NCI-H748 (cell line): ENCODE measurements around the gene MYLK.
"Not testable (repeated sequence)": the region's sequence is repeated elsewhere in the genome, so short reads cannot be mapped to it uniquely, and the experiment has no call there.

Experiments
- DNase-seq: peaks from one replicate; lab custom pipeline; 2025; ENCODE audit not compliant: unreplicated experiment; lab: John Stamatoyannopoulos, UW

Gene MYLK

DNA sequence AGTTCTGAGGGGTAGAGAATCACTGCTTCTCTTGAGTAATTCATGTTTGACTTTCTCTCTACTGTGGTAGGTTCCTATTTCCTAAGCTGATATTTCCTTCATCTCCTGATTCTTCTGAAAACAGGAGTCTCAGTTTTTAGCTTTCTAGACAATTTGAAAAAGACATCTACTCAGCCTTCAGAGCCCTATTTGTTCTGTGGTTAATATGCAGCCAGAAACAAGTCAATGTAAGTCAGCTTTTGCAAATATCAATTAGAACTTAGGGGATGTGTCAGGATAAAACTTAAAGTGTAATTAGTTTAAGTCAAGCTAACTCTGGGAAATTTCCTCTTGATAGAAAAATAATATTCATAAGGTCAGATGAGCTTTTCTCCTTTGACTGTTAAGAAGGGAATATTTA lies 277.6 kb downstream of the MYLK start:
- no peak for DNase-seq

DNA sequence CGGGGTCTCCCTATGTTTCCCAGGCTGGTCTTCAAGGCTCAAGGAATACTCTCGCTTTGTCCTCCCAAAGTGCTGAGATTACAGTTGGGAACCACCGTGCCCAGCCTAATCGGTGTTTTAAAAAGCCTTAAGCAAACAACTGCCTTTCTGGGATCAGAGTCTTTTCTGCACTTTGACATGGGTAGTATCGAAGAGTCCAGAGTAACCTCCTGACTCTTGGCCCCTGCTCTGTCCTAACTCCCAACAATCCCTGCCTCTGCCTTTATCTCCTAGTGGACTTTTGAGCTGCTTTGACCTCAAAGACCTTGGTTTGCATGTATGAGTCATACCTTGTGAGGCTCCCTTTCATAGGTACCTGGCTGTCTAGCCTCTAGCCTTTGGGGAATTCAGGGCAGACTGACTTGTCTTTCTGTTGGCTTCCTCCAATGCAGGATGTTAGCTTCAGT lies 278.3 kb downstream of the MYLK start:
- no peak for DNase-seq

GRCh38 chr3:123603153-123603552 lies 281.0 kb downstream of the MYLK start:
- not testable (repeated sequence) for DNase-seq

- DNase-seq: no peak
Measured at GRCh38 chr3:123602325-123602724, 281.8 kb downstream of the MYLK start.

DNA sequence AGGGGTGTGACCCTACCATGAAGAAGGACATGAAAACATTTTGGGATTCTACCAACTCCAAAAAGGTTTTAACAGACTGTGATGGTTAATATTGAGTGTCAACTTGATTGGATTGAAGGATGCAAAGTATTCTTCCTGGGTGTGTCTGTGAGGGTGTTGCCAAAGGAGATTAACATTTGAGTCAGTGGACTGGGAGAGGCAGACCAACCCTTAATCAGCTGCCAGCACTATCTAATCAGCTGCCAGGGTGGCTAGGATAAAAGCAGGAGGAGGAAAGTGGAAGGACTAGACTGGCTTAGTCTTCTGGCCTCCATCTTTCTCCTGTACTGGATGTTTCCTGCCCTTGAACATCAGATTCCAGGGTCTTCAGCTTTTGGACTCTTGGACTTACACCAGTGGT lies 283.3 kb downstream of the MYLK start:
- DNase-seq: not testable (repeated sequence)

GRCh38 chr3:123597561-123597960 lies 286.6 kb downstream of the MYLK start:
- no peak for DNase-seq

- DNase-seq: no peak
Measured at GRCh38 chr3:123595396-123596180, 288.5 kb downstream of the MYLK start.

- DNase-seq: no peak
Measured at GRCh38 chr3:123593381-123593780, 290.8 kb downstream of the MYLK start.

DNA sequence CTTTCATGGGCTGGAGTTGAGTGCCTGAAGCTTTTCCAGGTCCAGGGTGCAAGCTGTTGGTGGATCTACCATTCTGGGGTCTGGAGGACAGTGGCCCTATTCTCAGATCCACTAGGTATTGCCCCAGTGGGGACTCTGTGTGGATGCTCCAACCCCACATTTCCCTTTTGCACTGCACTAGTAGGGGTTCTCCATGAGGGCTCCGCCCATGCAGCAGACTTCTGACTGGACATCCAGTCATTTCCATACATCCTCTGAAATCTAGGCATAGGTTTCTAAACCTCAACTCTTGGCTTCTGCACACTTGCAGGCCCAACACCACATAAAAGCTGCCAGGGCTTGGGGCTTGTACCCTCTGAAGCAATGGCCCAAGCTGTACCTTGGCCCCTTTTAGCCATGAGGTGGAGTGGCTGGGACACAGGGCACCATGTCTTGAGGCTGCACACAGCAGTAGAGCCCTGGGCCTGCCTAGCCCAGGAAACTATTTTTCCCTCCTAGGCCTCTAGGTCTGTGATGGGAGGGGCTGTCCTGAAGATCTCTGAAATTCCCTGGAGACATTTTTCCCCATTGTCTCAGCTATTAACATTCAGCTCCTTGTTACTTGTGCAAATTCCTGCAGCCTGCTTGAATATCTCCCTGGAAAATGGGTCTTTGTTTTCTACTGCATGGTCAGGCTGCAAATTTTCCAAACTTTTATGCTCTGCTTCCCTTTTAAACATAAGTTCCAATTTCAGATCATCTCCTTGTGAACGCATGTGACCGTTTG lies 293.3 kb downstream of the MYLK start:
- DNase-seq: no peak

DNA sequence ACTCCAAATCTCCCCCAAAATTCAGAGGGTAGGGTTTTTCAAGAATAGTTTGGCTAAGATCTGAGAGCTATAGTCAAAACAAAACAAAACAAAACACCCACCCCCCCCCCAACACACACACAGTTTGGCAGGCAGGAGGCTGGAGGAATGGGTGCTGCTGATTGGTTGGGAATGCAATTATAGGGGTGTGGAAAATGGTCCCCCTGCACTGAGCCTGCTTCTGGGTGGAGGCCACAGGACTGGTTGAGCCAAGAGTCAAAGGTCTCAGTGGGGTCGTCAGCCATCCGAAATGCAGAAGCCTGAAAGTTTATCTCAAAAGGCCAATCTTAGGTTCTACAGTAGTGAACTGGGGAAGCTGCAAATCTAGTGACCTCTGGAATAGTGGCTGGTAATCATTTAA lies 296.7 kb downstream of the MYLK start:
- no peak for DNase-seq

DNA sequence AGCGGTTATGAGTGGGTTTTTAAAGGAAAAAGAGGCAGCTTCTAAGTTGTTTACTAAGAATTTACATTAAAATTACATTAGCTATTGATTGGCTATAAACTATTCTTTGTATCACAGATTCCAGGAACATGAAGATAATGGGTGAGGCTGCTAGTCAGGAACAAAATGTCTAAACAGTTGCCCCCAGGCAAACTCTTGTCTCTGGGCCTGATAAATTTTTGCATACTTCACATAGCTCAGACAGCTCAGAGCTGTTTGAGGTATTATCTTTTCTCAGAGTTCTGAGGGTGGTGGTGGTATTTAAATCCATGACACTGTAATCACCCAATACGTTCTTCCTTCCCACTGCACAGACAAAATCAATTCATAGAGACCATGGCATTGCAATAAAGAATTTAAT lies 297.2 kb downstream of the MYLK start:
- no peak for DNase-seq

DNA sequence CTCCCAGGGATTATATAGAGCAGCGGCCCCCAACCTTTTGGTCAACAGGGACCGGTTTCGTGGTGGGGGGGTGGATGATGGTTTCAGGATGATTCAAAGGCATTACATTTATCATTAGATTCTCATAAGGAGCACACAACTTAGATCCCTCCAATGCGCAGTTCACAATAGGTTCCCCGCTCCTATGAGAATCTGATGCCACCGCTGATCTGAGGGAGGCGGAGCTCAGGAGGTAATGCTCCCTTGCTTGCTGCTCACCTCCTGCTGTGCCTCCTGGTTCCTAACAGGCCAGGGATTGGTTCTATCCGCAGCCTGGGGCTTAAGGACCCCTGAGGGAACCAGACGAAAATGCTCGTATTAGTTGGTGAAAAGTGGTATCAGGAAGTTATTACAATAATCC lies 298.0 kb downstream of the MYLK start:
- peak; percentile 80 for DNase-seq

DNA sequence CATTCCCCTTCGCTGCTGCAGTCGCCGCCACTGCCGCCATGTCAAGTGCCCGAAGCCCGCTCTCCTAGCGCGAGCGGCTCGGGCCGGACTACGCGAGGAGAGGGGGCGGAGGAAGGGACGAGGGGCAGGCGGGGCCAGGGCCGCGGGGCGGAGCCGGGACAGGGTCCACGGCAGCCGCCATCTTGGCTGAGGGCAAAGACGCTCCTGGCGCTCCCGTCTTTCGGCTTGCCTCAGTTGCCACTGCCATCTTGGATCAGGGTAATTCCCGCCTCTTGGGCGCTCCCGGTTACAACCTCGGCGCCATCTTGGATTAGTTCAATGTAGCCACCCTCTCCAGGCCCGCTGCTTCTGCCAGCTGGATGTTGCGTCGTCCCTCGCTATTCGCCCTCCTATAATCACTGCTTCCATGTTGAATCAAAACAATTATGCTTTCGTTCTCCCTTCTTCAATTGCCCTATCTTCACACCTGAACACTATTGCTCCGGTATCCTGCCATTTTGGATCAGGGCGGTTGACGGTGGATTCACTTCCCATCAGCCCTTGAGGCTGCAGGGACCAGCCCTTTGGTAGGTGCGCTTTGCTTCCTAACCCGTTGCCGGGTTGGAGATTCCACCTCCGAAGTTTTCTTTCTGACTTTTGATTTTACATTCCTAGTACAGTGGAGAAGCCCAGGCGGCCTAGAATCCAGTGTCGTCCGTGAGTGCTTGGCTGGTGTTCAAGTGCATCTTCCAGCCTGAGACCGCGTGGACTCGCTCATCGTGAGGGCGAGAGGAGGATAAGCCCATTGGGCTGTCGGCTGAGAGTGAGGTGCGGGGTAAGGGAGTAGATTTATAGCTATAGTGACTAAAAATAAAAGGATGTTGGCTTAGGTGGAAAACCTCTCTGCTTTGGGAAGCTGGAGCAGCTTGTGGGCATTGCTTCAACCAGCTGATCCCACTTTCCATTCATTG lies 298.9 kb downstream of the MYLK start, which contains the start of gene HACD2:
Gene HACD2 (minus strand): TSS at position 66 of the 950 bp plus-strand sequence. CDS start 26 bp downstream, at position 40.
- peak; percentile 96 for DNase-seq

DNA sequence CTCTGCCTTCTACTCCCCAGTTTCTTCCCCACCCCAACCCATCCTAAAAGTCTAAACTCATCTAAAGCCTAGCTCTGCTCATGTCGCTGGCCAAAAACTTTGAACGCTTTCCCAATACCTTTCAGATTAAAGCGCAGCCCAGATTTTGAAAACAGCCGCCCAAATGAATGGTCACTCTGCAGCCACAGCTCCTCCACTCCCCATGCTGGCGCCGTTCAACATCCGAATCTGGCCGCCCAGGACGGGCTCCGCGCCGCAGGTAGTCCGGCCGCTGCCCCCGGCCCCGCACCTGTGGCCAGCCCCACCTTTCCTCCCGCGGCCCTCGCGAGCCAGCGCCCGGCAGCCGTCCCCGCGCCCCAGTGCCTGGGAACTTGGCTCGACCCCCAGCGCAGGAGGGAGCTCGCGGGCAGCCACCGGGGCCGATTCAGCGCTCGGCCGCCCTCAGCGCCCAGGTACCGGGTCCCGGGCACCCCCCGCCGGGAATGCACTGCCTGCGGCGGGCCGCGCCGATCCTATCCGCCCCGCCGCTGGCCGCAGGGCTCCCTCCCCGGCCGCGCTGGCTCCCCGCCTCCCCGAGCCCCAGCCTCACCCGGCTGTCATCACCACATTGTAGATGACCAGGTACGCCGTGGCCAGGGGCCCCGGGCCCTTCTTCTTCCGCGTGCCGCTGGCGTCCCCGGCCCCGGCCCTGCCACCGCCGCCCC lies 299.7 kb downstream of the MYLK start:
- peak; percentile 61 for DNase-seq

DNA sequence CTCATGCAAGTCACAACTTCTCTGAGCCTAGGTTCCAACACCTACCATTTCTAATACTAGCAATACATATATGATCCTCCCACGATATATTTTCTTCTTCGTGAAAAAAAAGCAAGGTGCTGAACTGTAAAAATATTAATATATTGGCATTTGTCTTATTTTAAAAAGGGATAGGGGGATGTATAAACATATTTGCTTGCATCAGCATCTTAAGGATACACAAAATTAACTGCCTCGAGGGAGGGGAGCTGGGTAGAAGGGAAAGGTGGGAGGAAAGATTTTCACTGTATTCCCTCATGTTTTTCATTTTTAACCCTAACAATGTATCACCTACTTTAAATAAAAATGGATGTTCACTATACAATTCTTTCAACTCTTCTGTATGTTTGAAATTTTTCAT lies 300.6 kb downstream of the MYLK start:
- no peak for DNase-seq

- no peak for DNase-seq
Measured at GRCh38 chr3:123582315-123582714, 301.8 kb downstream of the MYLK start.

DNA sequence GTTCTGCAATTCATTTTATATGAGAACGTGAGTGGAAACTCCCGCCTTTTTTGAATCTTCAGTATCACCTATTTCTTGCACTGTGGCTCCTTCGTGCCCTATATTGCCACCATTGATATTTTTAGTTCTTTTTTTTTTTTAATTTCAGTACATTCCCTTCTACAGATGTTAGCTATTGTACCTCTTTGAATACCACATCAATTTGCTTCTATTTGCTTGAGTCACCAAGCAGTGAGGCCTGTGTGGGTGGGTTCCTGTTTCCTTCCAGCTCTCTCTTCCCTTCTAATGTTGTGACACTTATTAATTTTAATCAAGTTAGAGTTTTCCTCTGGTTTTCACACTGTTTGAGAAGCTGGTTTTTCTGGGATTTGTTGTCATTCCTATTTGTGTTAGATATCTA lies 308.0 kb downstream of the MYLK start:
- DNase-seq: no peak

- DNase-seq: no peak
Measured at GRCh38 chr3:123571973-123572365, 312.2 kb downstream of the MYLK start.

DNA sequence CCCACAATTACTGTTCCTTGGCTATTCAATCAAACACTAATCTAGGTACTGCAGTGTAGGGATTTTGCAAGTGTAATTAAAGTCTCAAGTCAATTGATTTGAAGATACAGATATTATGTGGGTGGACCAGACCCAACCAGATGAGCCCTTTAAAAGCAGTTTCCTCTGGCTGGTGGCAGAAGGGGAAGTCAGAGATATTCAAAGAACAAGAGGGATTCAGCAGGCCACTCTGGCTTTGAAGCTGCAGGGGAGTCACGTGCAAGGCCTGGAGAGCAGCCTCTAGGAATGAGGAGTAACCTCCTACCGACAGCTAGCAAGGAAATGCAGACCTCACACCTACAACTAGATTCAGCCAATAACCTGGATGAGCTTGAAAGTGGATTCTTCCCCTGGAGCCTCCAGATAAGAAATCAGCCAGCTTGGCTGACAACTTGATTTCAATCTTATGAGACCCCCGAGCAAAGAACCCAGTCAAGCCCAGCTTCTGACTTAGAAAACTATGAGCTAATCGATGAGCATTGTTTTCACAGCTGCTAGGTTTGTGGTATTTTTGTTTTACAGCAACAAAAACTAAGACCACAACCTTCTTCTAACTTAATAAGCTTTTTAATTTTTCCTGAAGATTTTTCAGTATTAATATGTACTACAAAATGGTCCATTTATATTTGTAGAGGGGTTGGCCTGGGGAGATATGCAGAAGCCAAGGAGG lies 312.7 kb downstream of the MYLK start:
- DNase-seq: no peak

DNA sequence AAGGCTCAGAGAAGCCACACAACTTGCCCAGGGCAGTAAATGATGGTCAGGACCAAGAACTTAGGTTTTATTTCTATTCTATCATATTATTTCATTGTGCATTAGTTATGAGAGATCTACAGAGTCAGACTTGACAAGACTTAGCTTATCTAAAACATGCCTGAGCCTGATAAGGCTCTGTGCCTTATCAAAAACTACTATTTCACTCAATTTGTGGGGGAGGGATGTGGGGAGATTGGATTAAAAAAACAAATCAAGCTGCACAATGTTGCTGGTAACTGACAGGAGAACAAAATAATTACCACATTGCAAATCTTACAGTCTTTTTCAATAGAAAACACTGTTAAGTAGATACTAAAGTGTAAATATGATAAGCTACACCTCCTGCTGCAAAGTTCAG lies 315.3 kb downstream of the MYLK start:
- no peak for DNase-seq
